HT-29 (cell line): Measurements from ENCODE around the gene PTPRF. TPM values are rescaled to one million over a fixed set of nuclear protein-coding genes. Genes with fewer than 3 reads are reported as not detected.

Experiments used
- DNase-seq: peaks from one replicate; pipeline ENCODE4 v3.0.0-alpha.2; 2015; ENCODE audit warnings: low spot score
- total RNA-seq: library from RNA; depleted of rRNA; stranded (reverse); fragments of >200 nt; shearing (Covaris generic); gene quantifications from 2 replicates; pipeline ENCODE4 v1.2.3, GENCODE V29; 2014

PTPRF gene
- total RNA-seq, 1 experiment from 2014 or later = 122 TPM

DNA sequence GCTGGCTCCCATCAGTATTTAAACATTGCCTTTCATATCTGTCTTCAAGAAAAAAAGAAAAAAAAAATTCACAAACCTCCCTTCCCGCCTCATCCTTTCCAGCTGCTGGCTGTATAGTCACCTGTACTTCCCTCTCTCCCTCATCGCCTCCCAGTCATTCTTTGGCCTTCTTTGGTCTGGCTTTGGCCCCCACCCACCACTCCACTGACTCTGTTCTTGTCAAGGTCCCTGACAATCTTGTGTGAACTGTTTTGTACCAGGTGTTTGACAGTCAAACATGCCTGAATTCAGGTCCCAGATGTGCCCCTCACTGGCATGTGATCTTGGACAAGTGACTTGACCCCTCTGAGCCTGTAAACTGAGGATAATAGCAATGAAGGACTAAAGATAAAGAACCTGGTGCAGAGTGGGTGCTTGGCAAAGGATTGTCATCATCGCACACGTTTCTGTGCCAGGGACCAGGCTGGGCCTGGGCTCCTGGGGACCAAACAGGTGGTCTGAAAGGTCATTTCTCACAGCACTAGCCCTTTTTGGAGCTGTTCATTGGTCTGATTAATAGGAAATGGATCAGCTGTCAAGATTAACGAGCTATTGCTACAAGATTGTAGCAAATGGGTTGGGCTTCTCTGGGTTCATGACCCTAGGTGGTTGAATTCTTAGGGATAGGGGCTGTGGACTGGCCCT lies 21.5 kb downstream of the PTPRF start:
- no peak for DNase-seq

DNA sequence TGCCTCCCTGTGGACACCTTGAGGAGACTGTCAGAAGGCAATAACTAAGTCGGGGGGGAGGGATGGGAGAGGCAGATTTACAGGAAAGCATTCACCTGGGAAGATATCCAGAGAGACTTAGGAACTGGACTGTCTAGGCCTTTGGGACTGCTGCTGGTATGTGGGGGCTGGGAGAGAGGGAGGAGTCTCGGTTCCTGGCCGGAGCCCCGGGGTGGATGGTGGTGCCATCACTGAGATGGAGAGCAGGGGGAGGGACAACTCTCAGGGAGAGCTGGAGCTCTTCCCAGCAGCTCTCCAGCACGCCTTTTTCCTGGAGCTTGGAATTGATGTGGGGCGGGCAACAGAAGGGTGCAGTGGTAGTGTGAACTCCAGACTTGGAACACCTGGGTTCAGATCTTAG lies 22.1 kb downstream of the PTPRF start:
- DNase-seq = peak; percentile 73

DNA sequence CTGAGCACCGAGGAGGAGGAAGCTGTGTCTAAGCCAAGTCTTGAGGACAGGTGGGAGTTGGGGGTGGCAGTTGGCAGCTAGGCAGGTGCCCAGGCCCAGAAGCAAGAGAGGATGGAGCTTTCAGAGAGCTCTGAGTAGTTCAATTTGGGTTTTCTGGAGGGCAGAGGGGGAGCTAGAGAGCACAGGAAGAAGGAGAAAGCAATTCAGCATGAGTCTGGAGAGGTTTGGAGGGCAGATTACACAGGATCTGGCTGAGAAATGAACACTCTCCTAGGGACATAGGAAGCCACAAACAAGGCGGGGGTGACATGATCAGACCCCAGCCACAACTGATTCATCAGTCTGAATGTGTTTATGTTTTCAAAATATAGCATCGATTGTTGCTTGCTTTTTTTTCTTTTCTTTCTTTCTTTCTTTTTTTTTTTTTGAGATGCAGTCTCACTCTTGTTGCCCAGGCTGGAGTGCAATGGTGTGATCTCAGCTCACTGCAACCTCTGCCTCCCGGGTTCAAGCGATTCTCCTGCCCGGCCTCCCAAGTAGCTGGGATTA lies 23.8 kb downstream of the PTPRF start:
- DNase-seq = peak; percentile 44

DNA sequence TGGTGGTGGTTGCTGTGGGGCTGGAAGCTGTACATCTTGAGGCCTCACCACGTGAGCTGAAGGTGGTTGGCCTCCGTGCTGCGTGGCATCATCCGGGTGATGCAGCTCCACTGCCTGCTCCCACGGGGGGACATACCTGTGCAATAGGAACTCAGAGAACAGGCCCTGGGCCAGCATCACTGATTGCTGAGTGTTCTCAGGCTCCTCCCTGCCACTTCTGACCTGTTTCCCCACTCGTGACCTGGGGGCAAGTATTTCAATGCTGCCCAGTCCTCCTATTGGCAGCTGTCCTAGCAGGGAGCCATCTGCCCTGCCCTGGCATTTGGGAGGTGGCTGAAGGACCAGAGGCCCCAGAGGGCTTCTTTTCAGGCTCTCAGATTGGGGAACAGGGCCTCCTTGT lies 26.1 kb downstream of the PTPRF start:
- no peak for DNase-seq

DNA sequence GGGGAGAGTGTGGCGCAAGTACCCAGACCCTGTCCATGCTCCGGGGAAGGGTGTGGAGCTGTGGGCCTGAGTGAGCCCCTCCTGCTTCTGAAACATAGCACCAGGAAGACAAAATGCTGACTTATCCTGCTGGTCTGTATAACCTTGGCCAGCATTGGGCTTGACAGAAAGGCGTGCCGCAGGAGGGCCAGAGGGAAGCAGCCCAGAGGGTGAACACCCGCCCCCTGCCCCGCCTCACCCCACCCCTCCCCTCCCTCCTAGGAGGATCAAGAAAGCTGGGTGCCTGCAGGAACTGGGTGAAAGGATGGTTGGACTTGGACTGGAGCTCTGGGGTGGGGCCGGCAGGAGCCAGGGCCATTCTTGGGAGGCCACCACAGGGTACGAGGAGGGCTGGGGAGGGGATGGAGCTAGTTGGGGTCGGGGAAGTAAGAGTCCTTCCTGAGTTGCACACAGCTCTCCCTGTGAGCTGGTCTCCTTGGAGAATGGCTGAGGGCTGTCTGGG lies 27.1 kb downstream of the PTPRF start:
- DNase-seq = peak; percentile 83

DNA sequence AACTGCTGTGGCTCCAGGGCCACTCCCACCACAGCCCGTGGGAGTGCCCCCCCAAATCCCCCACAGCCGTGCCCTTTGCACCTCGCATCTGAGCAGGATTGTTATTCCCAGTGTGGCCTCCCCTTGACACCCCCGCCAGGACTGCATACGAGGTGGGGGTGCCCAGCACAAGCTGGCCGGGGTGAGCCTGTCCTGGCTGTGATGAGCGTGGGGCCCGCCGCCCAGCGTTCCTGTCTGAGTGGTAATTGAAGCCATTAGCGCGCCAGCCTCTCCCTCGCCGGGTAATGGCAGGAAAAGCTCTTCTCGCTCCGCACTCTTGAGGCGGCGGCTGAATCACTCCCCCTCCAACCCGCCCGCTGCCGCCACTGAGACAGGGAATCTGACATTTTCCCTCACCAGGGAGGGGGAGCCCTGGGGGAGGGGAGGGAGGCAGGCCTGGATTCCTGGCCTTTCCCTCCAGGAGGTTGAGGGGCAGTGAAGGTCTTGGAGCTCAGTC lies 27.7 kb downstream of the PTPRF start:
- DNase-seq = no peak

DNA sequence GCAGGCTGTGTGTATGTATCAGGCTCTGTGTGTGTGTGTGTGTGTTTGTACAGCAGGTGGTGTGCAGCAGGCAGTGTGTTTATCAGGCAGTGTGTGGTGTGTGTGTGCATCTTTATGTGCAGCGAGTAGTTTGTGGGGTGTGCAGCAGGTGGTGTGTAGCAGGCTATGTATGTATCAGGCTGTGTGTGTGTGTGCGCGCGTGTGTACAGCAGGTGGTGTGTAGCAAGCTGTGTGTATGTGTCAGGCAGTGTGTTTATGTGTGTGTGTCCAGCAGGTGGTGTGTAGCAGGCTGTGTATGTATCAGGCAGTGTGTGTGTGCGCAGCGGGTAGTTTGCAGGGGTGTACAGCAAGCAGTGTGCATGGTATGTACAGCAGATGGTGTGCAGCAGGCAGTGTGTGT lies 29.0 kb downstream of the PTPRF start:
- DNase-seq = no peak

DNA sequence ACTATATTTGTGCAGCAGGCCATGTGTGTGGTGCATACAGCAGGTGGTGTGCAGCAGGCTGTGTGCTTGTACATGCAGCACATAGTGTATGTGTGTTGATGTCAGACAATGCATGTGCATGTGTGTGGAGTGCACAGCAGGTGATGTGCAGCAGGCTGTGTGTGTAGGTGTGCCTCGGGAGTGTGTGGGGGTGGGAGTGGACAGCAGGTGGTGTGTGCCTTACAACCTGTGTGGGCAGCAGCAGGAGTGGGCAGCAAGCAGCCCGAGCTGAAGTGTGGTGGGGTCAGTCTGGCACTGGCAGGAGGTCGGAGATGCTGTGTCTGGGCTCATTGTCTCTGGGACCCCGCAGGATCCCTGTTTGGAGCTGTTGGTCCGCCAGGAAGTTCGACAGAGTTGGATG lies 29.6 kb downstream of the PTPRF start:
- no peak for DNase-seq

DNA sequence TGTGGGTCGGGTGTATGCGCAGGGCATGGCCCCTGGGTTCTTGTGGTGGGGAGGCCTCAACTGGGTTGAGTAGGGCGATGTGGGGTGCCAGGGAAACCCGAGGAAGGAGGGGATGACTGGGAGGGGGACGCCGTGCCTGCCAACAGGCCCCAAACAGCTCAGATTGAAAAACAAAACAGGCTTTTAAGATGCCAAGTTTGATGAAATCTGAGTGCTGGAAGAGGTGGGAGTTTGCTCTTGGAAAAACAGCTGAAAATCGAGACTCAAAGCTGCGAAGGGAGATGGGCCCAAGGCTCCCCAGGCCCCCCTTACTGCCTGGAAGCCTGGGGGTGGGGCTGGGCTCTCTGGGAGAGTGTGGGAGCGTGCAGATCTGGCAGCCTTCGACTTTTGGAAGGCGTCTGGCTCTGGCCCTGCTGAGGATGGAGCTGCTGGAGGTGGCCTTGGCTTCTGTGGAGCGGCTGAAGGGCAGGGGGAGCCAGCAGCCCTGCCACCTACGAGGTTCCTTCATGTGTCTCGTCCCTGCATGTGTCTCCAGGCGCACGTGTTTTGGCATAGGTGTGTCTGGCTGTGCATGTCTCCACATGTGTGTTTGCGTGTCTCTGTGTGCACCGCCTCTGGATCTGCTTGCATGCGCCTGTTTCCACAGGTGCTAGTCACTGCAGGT lies 33.3 kb downstream of the PTPRF start:
- no peak for DNase-seq

DNA sequence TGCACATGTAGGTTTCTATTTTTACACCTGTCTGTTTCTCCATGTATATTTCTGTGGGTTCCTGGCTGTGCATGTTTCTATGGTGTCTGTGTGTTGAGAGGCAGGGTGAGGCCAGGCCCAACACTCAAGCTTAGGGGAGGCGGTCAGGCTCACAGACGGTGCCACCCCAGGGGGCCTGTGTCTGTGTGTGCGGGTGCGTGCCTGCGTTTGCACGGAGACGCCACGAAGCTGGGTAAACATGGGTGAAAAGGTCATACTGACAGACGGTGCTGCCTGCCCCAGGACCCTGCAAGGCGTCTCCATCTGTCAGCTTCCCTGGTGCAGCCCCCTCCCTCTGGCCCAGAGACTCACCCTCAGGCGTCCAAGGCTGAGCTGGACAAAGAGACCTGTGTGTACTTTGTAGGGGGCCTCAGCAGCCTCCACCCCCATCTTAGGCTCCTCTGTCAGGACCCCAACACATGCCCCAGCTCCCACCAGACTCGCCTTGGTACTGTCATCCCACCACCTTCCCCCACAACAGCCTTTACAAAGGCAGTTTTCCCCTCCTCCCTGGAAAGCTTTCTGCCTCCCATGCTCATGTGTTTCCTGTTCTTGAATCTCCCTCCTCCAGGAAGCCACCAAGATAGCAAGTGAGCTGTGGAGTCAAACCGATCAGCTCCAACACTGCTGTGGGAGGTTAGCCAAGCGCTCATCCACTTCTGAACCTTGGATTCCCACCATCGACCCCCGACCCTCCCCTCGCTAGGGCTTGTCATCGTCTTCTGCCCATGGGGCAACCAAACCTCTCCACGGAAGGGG lies 34.1 kb downstream of the PTPRF start:
- DNase-seq = no peak

DNA sequence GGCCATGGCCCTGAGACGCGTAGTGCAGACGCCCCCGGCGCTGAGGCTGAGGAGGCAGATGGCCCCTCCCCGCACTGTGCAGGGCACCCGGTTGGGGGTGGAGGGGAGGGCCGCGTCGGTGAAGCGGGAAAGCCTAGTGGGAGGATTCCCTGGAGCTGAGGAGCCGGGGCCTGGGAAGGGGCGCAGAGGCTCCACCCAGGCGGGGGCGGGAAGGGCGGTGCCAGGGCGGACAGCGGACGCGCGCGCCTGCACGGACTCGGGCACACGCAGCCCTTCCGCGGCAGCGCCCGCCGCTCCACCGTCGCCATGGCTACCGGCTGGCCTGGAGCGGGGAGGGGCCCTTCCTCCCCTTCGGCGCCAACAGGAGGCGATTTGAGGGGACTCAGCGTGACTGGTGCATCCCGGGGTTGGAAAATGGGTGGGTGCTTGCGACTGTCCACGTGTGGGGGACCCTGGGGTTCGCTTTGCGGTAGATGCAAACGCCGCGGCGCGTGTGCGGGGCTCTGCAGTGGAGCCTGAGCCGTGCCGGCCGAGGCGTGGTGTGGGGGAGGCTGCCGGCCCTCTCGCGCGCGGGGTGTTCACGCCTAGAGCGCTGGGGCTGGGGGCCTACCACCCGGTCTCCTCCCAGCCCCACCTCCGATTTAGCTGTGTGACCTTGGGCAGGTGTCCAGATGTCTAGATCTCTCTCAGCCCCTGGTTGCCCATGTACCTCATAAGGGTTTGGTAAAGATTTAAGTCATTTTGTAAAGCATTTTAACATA lies 35.1 kb downstream of the PTPRF start:
- no peak for DNase-seq

DNA sequence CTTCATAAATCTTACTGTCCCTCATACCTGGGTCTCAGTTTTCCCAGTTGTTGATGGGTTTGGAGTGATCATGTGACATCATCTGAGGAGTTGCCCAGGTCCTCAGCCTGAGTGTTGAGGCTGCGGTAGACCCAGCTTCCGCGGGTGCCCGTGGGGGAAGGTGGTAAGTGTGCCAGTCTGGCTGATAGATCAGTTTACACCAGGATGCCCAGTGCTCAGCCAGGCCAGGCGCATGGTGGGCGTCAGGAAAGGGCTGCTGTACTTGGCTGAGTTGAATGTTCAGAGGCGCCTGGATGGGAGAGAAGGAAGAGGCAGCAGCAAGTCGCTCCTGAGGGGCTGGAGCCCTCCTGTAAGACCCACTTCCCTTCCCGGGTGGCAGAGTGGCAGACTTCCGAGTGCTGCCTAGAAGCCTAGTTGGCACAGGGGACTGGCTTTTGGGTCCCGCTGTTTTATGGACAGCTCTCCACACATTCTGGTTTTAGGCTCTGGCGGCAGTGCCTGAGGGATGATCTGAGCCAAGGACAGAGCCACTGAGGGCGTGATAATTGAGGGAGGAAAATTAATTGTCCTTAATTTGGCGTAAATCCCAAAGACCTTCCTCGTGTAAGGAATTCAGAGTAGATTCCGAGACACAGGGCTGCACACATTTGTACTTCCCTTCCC lies 35.8 kb downstream of the PTPRF start:
- no peak for DNase-seq

DNA sequence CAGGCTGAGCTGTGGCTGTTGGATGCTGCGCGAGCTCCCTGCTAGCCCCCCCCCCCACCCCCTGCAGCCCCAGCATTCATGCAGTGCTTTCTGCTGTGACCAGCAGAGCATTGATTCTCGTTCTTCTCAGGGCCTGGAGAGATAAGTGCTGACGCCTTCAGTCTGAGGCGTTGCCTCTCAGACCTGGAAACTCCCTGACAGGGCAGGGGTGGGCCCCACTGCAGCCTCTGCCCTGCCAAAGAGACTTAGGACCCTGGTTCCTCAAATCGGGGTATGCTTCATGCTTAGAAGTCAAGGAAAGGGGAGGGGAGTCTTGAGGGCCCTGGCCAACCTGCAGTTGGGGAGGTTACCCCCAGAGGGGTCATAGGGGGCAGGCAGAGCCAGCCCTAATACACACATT lies 38.5 kb downstream of the PTPRF start:
- DNase-seq = no peak

DNA sequence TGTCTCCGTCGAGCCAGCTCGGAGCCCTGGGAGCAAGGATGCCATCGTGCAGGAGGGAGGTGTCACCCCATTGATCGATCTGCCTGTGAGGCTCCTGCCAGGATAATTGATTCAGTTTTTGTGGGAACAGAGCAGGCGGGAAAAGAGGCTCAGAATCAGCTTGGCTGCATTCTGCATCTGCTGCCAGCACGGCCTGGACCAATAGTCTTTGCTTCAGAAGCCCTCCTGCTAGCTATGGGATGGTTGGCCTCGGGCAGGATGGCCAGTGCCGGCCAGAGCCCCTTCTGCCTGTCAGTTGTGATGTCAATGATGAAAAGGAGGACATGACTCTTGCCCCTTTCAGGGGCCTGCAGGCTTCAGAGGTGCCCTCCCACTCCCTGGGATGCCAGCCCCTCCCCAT lies 39.6 kb downstream of the PTPRF start:
- DNase-seq = no peak

DNA sequence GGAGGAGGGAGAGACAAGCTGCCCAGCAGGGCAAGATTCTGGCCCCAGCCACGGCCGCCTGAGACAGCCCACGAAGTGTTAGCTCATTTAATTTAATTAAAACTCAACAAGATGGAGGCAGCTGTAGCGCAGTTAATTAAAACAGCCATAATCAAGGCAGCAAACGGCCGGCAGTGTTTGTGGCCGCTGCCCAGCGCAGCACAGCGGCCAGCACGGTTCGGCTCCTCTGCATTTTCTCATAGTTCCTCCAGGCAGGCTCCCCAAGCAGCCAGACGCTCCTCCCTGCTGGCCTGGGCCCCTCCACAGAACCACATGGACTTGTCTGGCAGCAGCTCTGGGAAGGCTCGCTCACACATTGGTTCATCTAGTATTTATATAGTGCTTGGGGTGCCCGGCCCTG lies 40.0 kb downstream of the PTPRF start:
- no peak for DNase-seq

DNA sequence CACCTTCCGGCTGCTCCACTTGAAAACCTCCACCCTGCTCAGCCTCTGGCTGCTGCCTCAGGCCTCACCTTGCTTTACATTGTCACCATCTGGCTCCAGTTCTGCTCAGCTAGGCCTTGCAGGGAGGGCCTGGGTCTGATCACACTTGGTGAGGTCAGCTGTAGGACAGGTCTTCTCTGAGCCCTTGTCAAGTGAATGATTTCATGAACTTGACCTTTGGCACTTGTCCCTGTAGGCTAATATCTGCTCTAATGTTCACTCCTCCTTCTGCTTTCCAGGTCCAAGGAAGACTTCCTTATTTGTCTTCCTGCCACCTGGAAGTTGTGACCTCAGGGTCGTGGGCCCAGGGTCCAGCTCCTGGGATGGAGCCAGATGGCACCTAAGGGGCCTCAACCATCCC lies 41.4 kb downstream of the PTPRF start:
- DNase-seq = no peak

DNA sequence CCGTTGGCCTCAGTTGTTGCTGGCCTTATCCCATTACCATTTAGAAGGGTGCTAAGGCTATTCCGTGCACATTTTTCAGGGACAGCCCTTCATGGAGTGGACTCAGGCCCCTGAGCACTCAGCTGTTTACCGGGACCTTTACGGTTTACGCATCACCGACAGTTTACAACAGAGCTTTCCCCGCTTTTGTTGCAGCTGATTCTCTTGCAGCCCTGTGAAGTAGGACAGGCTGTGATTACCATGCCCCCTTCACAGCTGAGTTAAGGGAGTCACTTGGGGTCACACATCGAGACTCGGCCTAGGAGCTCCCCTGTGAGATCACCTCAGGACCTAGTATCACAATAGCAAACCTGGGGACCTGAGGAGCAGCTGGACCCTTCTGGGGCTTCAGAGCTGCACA lies 41.9 kb downstream of the PTPRF start:
- DNase-seq = no peak

DNA sequence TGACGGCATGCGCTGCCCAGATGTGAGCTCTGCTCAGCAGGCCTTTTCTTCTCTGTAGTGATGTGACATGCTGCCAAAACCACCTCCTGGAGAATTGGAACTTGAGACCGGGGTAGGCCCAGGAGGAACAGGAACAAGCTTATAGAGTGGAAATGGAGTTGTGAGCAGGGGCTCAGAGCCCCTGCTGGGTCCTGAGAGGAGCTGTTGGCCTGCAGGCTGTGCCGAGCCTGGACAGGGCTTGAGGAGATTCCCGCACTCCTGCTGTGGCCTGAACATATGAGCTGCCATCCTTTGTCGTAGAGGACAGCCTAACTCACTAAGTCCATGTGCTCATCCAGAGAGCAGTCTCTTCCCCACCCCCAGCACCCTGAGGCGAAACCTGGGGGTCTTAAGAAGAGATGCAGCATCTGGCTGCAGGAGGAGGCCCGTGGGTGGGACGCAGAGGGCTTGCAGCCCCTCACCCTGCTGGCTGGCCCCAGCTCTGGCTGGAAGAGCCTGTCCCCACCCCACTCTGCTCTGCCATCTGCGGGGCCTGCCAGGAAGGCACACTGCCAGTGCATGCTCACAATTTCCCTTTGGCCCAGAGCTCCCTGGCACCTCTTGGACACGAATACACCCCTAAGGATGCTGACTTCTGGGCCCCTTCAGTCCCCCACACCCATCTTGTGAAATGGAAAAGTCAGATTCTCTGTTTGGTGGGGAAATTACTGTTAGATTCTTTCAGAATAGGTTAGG lies 42.5 kb downstream of the PTPRF start:
- DNase-seq = no peak

DNA sequence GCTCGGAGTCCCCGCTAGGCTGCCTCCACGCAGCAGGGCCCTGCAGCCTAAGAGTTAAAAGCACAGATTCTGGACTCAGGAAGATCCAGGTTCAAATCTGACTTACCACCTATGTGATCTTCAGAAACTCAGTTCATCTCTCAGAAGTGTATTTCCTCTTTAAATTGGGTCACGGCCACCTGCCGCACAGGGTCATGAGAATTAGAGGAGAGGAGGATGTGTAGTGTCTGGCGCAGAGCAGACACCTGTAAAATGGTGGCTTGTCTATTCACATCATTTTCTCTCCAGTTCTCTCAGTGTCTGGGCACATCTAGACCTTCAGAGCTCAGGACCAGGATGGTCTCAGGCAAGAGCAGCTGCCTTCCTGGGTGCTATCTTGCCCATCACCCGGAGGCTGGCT lies 45.8 kb downstream of the PTPRF start:
- no peak for DNase-seq
